Breast epithelium (tissue), 3 donors: ENCODE measurements around the gene TRPM3.

Source experiments
- POLR2A ChIP-seq: fragments of 450-650 bp; IDR thresholded peaks from one replicate; pipeline ENCODE4 v1.6.1; 2016; ENCODE audit warnings: antibody characterized with exemption, mild to moderate bottlenecking, moderate library complexity
- POLR2AphosphoS5 ChIP-seq, 3 donors: sonication (generic); formaldehyde crosslinking; IDR thresholded peaks; one replicate each; pipeline ENCODE4 v1.6.1; 2017; ENCODE audit warnings: antibody characterized with exemption in 3 of 3
- TF ChIP-seq, protein P1 (sequence below), 3 donors: fragments of 450-650 bp; IDR thresholded peaks; one replicate each; pipeline ENCODE4 v1.5.1; 2016 to 2017; ENCODE audit warnings: antibody characterized with exemption in 3 of 3, mild to moderate bottlenecking in 3 of 3, moderate library complexity in 3 of 3

DNA sequence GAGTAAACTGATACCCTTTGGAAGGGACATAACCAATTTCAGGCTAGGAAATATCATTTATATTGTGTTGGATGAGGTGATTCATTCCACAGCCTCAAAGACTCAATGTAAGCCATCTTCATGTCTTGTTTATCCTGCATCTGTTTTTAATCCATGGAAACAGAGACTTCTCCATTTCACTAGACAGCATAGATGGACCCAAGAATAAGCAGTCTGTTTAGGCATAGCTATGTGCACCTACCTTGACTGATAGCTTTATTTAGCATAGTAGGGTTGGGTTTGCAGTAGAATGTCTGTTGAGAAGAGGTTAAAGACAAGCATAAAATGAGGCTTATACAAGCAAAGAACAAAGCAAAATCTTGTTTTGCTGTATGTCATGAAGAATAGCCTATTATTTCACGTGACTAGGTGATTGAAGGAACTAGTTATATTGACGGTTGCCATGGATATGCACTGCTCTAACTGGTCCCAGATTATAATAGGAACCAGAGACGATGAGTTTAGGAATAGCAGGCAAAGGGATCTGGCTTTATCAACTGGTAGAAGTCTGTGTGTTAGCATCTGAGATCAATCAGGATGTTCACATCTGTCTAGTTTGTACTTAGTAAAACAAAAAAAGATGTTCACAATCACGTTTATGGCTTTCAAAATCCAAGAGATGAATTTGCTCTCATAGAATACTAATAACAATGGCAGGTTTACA is 552.2 kb downstream of the TRPM3 start:
- TF ChIP-seq, protein P1, sequence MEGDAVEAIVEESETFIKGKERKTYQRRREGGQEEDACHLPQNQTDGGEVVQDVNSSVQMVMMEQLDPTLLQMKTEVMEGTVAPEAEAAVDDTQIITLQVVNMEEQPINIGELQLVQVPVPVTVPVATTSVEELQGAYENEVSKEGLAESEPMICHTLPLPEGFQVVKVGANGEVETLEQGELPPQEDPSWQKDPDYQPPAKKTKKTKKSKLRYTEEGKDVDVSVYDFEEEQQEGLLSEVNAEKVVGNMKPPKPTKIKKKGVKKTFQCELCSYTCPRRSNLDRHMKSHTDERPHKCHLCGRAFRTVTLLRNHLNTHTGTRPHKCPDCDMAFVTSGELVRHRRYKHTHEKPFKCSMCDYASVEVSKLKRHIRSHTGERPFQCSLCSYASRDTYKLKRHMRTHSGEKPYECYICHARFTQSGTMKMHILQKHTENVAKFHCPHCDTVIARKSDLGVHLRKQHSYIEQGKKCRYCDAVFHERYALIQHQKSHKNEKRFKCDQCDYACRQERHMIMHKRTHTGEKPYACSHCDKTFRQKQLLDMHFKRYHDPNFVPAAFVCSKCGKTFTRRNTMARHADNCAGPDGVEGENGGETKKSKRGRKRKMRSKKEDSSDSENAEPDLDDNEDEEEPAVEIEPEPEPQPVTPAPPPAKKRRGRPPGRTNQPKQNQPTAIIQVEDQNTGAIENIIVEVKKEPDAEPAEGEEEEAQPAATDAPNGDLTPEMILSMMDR (IDR thresholded peaks at IDR 0.05), result no peak
- TF ChIP-seq POLR2A, result no peak
- TF ChIP-seq POLR2AphosphoS5 (IDR thresholded peaks at IDR 0.05), result no peak
